Esophagus squamous epithelium (tissue), 4 donors: ENCODE measurements around the gene ASNSD1.
A peak's percentile ranks its signal among the peaks of the same experiment; 100 is the strongest.

Experiments
- POLR2A ChIP-seq, 4 donors: fragments of 450-650 bp; IDR thresholded peaks; one replicate each; pipeline ENCODE4 v1.6.1; 2017; ENCODE audit warnings: antibody characterized with exemption in 4 of 4, mild to moderate bottlenecking in 4 of 4, moderate library complexity in 3 of 4
- TF ChIP-seq, protein P1 (sequence below), 6 experiments: fragments of 450-650 bp in 4 of 6; fragments of 200-600 bp in 2 of 6; sonication (generic) in 2 of 6; IDR thresholded peaks; one replicate each; pipeline ENCODE4 v1.5.1; 2016 to 2019; ENCODE audit warnings: antibody characterized with exemption in 6 of 6, mild to moderate bottlenecking in 4 of 6, moderate library complexity in 4 of 6

DNA sequence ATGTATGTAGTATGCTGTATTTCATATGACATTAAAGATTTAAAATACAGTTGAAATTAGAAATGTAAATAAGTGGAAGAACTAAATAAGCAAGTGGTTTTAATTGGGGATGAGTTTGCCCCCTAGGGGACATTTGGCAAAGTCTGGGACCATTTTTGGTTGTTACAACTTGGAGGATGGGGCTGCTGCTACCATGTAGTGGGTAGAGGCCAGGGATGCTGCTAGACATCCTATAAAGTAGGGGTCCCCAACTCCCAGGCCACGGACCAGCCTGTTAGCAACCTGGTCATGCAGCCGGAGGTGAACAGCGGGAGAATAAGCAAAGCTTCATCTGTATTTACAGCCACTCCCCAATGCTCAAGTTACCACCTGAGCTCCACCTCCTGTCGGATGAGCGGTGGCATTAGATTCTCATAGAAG is 27.9 kb upstream of the ASNSD1 start:
- TF ChIP-seq, protein P1, sequence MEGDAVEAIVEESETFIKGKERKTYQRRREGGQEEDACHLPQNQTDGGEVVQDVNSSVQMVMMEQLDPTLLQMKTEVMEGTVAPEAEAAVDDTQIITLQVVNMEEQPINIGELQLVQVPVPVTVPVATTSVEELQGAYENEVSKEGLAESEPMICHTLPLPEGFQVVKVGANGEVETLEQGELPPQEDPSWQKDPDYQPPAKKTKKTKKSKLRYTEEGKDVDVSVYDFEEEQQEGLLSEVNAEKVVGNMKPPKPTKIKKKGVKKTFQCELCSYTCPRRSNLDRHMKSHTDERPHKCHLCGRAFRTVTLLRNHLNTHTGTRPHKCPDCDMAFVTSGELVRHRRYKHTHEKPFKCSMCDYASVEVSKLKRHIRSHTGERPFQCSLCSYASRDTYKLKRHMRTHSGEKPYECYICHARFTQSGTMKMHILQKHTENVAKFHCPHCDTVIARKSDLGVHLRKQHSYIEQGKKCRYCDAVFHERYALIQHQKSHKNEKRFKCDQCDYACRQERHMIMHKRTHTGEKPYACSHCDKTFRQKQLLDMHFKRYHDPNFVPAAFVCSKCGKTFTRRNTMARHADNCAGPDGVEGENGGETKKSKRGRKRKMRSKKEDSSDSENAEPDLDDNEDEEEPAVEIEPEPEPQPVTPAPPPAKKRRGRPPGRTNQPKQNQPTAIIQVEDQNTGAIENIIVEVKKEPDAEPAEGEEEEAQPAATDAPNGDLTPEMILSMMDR (IDR thresholded peaks at IDR 0.05): peak in 5 of 6 experiments; percentile 14 to 46 (median 26)
- TF ChIP-seq POLR2A (IDR thresholded peaks at IDR 0.05): no peak
